GM12874 (cell line): ENCODE data around the gene PID1.

Source experiments
- CTCF ChIP-seq: IDR thresholded peaks from 2 replicates; pipeline ENCODE4 v1.5.1; 2011; ENCODE audit warnings: low read depth, mild to moderate bottlenecking, control low read depth, low read length, moderate library complexity; ENCODE audit not compliant: insufficient read depth

Gene PID1

GRCh38 chr2:229246334-229246733, 24.8 kb downstream of the PID1 start:
- TF ChIP-seq CTCF = no peak

GRCh38 chr2:229244975-229245374, 26.1 kb downstream of the PID1 start:
- no peak for TF ChIP-seq CTCF

DNA sequence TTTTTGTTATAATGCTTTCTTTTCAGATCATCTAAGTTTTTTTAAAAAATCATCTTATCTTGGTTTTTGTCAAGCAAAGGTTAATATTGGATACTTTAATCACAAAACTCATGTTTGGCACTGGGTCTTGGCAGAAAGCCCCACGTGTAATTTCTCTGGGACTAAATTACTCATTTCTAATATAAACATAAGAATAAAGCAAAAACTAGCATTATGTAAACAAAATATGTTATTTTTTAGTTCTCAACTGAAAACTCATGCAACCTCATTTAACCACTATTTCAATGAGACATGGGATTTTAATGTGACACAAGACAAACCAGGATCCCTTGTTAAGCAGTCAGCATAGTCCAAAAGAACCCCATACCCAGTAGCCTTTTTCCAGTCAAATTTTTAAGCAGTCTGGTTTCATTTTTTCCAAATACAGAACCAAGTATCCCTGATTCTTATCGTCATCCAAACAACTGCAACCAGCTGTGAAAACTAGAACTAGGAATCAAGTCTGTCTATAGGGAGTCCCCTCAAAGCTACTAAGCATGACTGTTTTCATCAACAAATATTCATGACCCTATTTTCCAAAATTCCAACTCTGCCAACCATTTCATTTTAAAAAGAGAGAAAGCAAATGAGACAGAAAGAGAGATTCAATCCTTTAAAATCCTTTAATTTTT, 27.1 kb downstream of the PID1 start:
- no peak for TF ChIP-seq CTCF

DNA sequence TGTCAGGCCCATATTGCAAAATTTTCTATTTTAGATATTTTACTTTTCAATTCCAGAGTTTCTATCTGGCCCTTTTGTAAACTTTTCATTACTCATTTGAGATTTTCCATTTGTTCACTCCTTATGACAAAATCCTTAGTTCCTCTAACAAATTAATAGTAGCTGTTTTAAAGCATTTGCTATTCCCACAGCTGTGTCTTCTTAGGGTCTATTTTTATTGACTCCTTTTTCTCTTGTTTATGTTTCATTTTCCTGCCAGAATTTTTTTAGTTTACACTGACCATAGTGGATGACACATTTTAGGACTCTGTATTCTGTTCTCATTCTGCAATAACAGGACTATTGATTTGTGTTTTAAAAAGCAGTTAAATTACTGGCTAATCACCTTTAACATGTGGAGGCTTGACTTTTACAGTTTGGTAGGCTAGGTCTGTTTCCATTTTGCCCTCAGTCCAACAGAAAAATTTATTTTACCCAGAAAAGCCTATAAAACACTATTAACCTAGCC, 30.0 kb downstream of the PID1 start:
- no peak for TF ChIP-seq CTCF

DNA sequence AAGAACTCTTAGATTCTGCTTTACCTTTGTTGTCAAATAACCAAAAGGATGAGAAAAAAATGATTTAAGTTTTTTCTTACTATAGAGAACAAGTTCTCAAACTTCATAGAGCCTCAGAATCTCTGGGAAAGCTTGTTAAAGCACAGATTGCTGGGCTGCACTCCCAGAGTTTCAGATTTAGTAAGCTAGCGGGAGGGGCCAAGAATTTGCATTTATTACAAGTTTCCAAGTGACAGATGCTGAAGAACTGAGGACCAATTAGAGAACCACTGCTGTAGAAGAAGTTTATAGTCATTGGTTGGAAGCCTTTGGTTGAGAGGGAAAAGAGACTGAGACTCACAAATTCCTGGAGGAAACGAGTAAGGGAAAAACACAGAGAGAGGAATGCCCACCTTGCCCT, 32.1 kb downstream of the PID1 start:
- no peak for TF ChIP-seq CTCF

DNA sequence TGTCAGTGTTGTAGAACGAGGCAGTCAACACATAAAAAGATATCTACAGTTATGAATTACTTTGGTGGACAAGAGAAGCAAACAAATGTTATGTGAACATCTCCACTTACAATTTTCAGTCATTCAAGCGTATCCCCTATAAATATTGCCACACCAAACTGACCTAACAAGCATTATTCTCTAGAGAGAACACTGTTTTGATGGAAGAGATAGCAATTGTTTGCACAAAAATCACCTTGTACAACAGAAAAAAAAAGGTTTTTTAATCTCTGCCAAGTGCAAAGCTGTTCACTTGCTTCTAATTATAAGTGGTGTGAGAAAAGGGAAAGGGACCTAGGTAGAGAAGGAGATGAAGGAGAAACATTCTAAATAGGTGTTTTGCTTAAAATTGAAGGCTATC, 33.8 kb downstream of the PID1 start:
- no peak for TF ChIP-seq CTCF

DNA sequence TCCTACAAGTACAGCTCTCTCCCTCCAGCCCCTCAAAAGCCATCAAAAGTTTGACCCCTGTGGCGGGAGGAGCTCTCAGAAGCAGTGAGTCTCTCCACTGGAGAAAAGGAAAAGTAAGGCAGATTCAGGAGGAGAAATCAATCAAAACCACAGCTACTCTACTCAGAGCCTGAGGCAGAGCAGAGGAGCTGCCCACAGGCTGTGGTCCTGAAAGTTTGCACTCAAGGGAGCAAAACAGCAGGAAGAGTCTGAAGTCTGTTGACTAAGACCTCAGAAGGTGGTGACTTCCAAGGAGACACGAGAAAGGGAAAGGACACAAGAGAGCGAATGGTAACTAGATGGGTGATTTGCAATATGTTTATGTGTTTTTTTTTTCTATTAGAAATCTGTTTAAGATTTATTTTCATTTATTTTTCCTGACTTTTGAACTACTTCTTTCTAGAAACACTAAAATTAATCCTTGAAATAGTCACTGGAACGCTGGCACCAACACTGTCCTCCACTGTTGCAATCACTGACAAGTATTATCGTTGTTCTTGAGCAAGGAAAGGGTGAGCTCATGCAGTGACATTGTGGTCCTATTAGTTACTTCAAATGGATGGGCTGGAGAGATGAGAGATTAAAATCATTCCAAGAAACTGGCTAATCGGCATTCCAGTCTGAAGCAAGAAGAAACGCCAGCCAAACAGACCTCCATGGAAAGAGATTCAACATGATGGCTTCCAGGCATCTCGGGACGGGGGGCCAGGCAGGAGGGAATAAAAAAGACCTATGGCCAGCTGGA, 35.8 kb downstream of the PID1 start:
- no peak for TF ChIP-seq CTCF
